ENCODE measurements around the gene SLC25A1. TPM values are rescaled to one million over a fixed set of nuclear protein-coding genes. Genes with fewer than 3 reads are reported as not detected.
A peak's percentile ranks its signal among the peaks of the same experiment; 100 is the strongest.

SLC25A1 gene
- total RNA-seq, 1 experiment from 2014 or later = 55.9 TPM

- H3K9me3 ChIP-seq = no peaks in the 10 kb centered on the region
- no peak for DNase-seq
- no peaks in the 10 kb centered on the region for H3K36me3 ChIP-seq
- H3K4me3 ChIP-seq = no peak overlapping the region
- H3K27me3 ChIP-seq = peaks cover 42% of the 10 kb centered on the region
These were observed 25.3 kb downstream of the SLC25A1 start for GRCh38 chr22:19152942-19153883.

GRCh38 chr22:19151329-19152191, 27.0 kb downstream of the SLC25A1 start:
- H3K27me3 ChIP-seq = peaks cover 42% of the 10 kb centered on the region

GRCh38 chr22:19150482-19151328, 27.8 kb downstream of the SLC25A1 start:
- H3K27me3 ChIP-seq = peaks cover 42% of the 10 kb centered on the region
- H3K9me3 ChIP-seq = no peaks in the 10 kb centered on the region
- no peak overlapping the region for H3K4me3 ChIP-seq
- no peaks in the 10 kb centered on the region for H3K36me3 ChIP-seq
- no peak for DNase-seq

More at GRCh38 chr22:19151329-19152191, 27.0 kb downstream of the SLC25A1 start:
- DNase-seq = no peak
- no peaks in the 10 kb centered on the region for H3K36me3 ChIP-seq
- H3K9me3 ChIP-seq = no peaks in the 10 kb centered on the region
- no peak overlapping the region for H3K4me3 ChIP-seq

GRCh38 chr22:19149991-19150390, 28.5 kb downstream of the SLC25A1 start, which contains the start of gene GSC2:
Gene GSC2, minus strand, starts transcription at chr22:19150292. Its CDS starts 9 bp downstream, at chr22:19150283.
- no peaks in the 10 kb centered on the region for H3K36me3 ChIP-seq
- no peaks in the 10 kb centered on the region for H3K9me3 ChIP-seq
- DNase-seq = no peak
- H3K4me3 ChIP-seq = peak within 1 kb of the TSS; percentile 24; the same call in 1 of the 2 replicates
- peaks cover 39% of the 10 kb centered on the region for H3K27me3 ChIP-seq

GRCh38 chr22:19149047-19149883, 29.3 kb downstream of the SLC25A1 start:
- DNase-seq = peak; percentile 37
- peak overlapping the region; percentile 24; the same call in 1 of the 2 replicates for H3K4me3 ChIP-seq
- no peaks in the 10 kb centered on the region for H3K36me3 ChIP-seq
- H3K27me3 ChIP-seq = peaks cover 39% of the 10 kb centered on the region
- no peaks in the 10 kb centered on the region for H3K9me3 ChIP-seq

- H3K4me3 ChIP-seq = no peak overlapping the region
- no peaks in the 10 kb centered on the region for H3K36me3 ChIP-seq
- no peak for DNase-seq
- H3K27me3 ChIP-seq = peaks cover 36% of the 10 kb centered on the region
- H3K9me3 ChIP-seq = no peaks in the 10 kb centered on the region
These were observed 30.0 kb downstream of the SLC25A1 start for GRCh38 chr22:19148417-19149046.

GRCh38 chr22:19147195-19147780, 31.2 kb downstream of the SLC25A1 start:
- peaks cover 2% of the 10 kb centered on the region; the same call in 1 of the 2 replicates for H3K36me3 ChIP-seq
- H3K9me3 ChIP-seq = no peaks in the 10 kb centered on the region
- no peak overlapping the region for H3K4me3 ChIP-seq
- DNase-seq = no peak
- H3K27me3 ChIP-seq = peaks cover 29% of the 10 kb centered on the region

- Histone ChIP-seq H3K36me3 (peaks cover 9% of the 10 kb centered on the region), H3K9me3 (no peaks in the 10 kb centered on the region), H3K27me3 (peaks cover 22% of the 10 kb centered on the region), H3K4me3 (no peak overlapping the region)
- no peak for DNase-seq
These were observed 32.1 kb downstream of the SLC25A1 start for GRCh38 chr22:19146215-19146968.

GRCh38 chr22:19143967-19144400, 34.6 kb downstream of the SLC25A1 start:
- Histone ChIP-seq H3K9me3 (no peaks in the 10 kb centered on the region), H3K36me3 (peaks cover 25% of the 10 kb centered on the region), H3K27me3 (peaks cover 5% of the 10 kb centered on the region), H3K4me3 (peak overlapping the region; percentile 93)
- no peak for DNase-seq

- peak overlapping the region; percentile 93 for H3K4me3 ChIP-seq
- no peaks in the 10 kb centered on the region; the same call in 1 of the 2 replicates for H3K27me3 ChIP-seq
- H3K36me3 ChIP-seq = peaks cover 28% of the 10 kb centered on the region
- no peaks in the 10 kb centered on the region for H3K9me3 ChIP-seq
- DNase-seq = no peak
These were observed 35.3 kb downstream of the SLC25A1 start for GRCh38 chr22:19143212-19143611.

- H3K27me3 ChIP-seq = no peaks in the 10 kb centered on the region
- no peak overlapping the region for H3K4me3 ChIP-seq
- no peak for DNase-seq
- no peaks in the 10 kb centered on the region for H3K9me3 ChIP-seq
- peaks cover 32% of the 10 kb centered on the region for H3K36me3 ChIP-seq
These were observed 36.1 kb downstream of the SLC25A1 start for GRCh38 chr22:19142394-19142793.

GRCh38 chr22:19139974-19140373, 38.6 kb downstream of the SLC25A1 start:
- Histone ChIP-seq H3K4me3 (no peak overlapping the region), H3K27me3 (no peaks in the 10 kb centered on the region), H3K36me3 (peaks cover 37% of the 10 kb centered on the region), H3K9me3 (no peaks in the 10 kb centered on the region)
- DNase-seq = no peak

GRCh38 chr22:19139001-19139356, 39.6 kb downstream of the SLC25A1 start:
- Histone ChIP-seq H3K27me3 (no peaks in the 10 kb centered on the region), H3K9me3 (no peaks in the 10 kb centered on the region), H3K4me3 (no peak overlapping the region), H3K36me3 (peaks cover 37% of the 10 kb centered on the region)
- DNase-seq = no peak

Measured in MG63 (cell line).